Measurements from ENCODE around the gene DSCAM. TPM values are rescaled to one million over a fixed set of nuclear protein-coding genes. Genes with fewer than 3 reads are reported as not detected.

DSCAM gene
- total RNA-seq, 4 donors from 2014 or later = 0.04 to 0.06 TPM; not detected in 2

DNA sequence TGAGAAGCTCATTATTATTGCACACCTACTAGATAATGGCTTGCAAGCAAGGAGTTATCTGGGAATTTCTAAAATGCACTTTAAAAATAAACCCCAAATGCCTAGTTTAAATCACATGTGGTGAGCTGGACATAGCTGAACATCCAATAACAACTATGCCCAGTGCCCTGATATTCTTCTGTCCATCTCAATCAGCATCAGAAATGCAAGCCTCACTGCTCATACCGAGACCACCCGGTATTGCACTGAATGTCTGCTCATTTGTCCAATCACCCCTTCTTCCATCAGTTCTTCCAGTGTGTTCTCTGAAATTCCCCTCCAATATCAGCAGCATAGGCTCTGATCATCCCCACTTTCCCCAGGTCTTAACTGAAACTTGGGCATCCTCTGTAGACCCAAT is 383.8 kb downstream of the DSCAM start:
- Histone ChIP-seq H3K27me3 (no peaks in the 10 kb centered on the region), H3K4me3 (no peak overlapping the region), H3K9me3 (no peaks in the 10 kb centered on the region), H3K36me3 (no peaks in the 10 kb centered on the region), H3K27ac (no peak overlapping the region), H3K4me1 (no peaks in the 10 kb centered on the region)
- WGBS, 2 donors = 86 to 90% methylated on average over 2 of the region's 2 CpGs
- TF ChIP-seq, protein P1, sequence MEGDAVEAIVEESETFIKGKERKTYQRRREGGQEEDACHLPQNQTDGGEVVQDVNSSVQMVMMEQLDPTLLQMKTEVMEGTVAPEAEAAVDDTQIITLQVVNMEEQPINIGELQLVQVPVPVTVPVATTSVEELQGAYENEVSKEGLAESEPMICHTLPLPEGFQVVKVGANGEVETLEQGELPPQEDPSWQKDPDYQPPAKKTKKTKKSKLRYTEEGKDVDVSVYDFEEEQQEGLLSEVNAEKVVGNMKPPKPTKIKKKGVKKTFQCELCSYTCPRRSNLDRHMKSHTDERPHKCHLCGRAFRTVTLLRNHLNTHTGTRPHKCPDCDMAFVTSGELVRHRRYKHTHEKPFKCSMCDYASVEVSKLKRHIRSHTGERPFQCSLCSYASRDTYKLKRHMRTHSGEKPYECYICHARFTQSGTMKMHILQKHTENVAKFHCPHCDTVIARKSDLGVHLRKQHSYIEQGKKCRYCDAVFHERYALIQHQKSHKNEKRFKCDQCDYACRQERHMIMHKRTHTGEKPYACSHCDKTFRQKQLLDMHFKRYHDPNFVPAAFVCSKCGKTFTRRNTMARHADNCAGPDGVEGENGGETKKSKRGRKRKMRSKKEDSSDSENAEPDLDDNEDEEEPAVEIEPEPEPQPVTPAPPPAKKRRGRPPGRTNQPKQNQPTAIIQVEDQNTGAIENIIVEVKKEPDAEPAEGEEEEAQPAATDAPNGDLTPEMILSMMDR (IDR thresholded peaks at IDR 0.05) = no peak
- no peak for TF ChIP-seq POLR2A (IDR thresholded peaks at IDR 0.05)
- DNase-seq = no peak
- intact Hi-C loops (cut with DNase I) = no loop called here

- no peak overlapping the region for H3K4me3 ChIP-seq
- intact Hi-C loops (cut with DNase I) = no loop called here
- no peak for TF ChIP-seq POLR2A (IDR thresholded peaks at IDR 0.05)
- TF ChIP-seq, protein P1 (IDR thresholded peaks at IDR 0.05) = no peak
- no peaks in the 10 kb centered on the region for H3K9me3 ChIP-seq
- H3K27ac ChIP-seq = no peak overlapping the region
- H3K36me3 ChIP-seq = no peaks in the 10 kb centered on the region
- 44 to 46% methylated on average over 1 of the region's 1 CpG for WGBS, 2 donors
- no peak for DNase-seq
- no peaks in the 10 kb centered on the region for H3K4me1 ChIP-seq
- H3K27me3 ChIP-seq = no peaks in the 10 kb centered on the region
Measured at GRCh38 chr21:40461008-40461407, 385.9 kb downstream of the DSCAM start.

GRCh38 chr21:40457741-40458140 is 389.2 kb downstream of the DSCAM start:
- Histone ChIP-seq H3K9me3 (no peaks in the 10 kb centered on the region), H3K4me1 (no peaks in the 10 kb centered on the region), H3K36me3 (no peaks in the 10 kb centered on the region), H3K4me3 (no peak overlapping the region), H3K27me3 (no peaks in the 10 kb centered on the region), H3K27ac (no peak overlapping the region)
- intact Hi-C loops (cut with DNase I) = no loop called here
- WGBS, 2 donors = 65 to 72% methylated on average over 2 of the region's 2 CpGs
- DNase-seq = no peak
- TF ChIP-seq POLR2A (IDR thresholded peaks at IDR 0.05) = no peak
- TF ChIP-seq, protein P1 (IDR thresholded peaks at IDR 0.05) = no peak

- no peak for DNase-seq
- Histone ChIP-seq H3K36me3 (no peaks in the 10 kb centered on the region), H3K4me1 (no peaks in the 10 kb centered on the region), H3K9me3 (no peaks in the 10 kb centered on the region), H3K4me3 (no peak overlapping the region), H3K27me3 (no peaks in the 10 kb centered on the region), H3K27ac (no peak overlapping the region)
- TF ChIP-seq, protein P1 (IDR thresholded peaks at IDR 0.05) = no peak
- TF ChIP-seq POLR2A (IDR thresholded peaks at IDR 0.05) = no peak
- WGBS, 2 donors = 73 to 85% methylated on average over 3 of the region's 3 CpGs
- intact Hi-C loops (cut with DNase I) = no loop called here
Measured at GRCh38 chr21:40454057-40454456, 392.9 kb downstream of the DSCAM start.

DNA sequence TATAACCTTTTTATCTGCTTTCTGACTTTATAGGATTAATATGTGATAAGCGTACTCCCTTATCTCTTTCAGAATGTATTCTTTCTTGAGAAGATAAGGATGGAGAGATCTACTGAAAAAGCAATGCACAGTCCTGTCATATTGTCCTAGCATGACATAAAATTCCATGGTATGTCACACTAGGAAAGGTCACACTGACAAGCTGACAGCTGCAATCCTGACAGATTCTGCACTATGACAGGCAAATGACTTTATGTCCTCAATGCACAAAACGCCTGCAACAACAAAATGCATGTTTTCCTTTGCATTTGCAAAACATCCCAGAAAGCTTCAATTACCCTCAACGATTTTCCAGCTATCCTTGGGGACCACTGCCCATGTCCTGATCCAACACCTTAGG is 393.8 kb downstream of the DSCAM start:
- intact Hi-C loops (cut with DNase I) = no loop called here
- TF ChIP-seq, protein P1 (IDR thresholded peaks at IDR 0.05) = no peak
- no peak for TF ChIP-seq POLR2A (IDR thresholded peaks at IDR 0.05)
- no peak for DNase-seq
- no peaks in the 10 kb centered on the region for H3K9me3 ChIP-seq
- no peaks in the 10 kb centered on the region for H3K36me3 ChIP-seq
- 49 to 65% methylated on average over 3 of the region's 3 CpGs for WGBS, 2 donors
- H3K27ac ChIP-seq = no peak overlapping the region
- no peak overlapping the region for H3K4me3 ChIP-seq
- H3K27me3 ChIP-seq = no peaks in the 10 kb centered on the region
- no peaks in the 10 kb centered on the region for H3K4me1 ChIP-seq
